Activated CD4-positive, alpha-beta T cell treated with anti-CD3 and anti-CD28 coated beads, Interleukin-2, Interleukin-4, amounts not matched to agents 100 ng/mL and 50 ng/mL, durations not matched to agents 16 hours and 8 hours (primary cell): ENCODE data around the gene C16orf54.
A peak's percentile ranks its signal among the peaks of the same experiment; 100 is the strongest.
"Not testable (repeated sequence)": the region's sequence is repeated elsewhere in the genome, so short reads cannot be mapped to it uniquely, and the experiment has no call there.

Experiments
- DNase-seq: peaks from one replicate; pipeline ENCODE4 v3.0.0-alpha.2; 2020; ENCODE audit warnings: low spot score

Gene C16orf54, protein sequence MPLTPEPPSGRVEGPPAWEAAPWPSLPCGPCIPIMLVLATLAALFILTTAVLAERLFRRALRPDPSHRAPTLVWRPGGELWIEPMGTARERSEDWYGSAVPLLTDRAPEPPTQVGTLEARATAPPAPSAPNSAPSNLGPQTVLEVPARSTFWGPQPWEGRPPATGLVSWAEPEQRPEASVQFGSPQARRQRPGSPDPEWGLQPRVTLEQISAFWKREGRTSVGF

GRCh38 chr16:29745853-29746345 is at the start of gene C16orf54:
TSS of gene C16orf54 (minus strand) at chr16:29745990. CDS start at chr16:29744951, 1,039 bp downstream.
- DNase-seq: peak; percentile 92

- no peak for DNase-seq
Observed at GRCh38 chr16:29794231-29794710, 48.5 kb upstream of the C16orf54 start.

- DNase-seq: not testable (repeated sequence)
Observed at GRCh38 chr16:29793153-29793552, 47.4 kb upstream of the C16orf54 start.

DNA sequence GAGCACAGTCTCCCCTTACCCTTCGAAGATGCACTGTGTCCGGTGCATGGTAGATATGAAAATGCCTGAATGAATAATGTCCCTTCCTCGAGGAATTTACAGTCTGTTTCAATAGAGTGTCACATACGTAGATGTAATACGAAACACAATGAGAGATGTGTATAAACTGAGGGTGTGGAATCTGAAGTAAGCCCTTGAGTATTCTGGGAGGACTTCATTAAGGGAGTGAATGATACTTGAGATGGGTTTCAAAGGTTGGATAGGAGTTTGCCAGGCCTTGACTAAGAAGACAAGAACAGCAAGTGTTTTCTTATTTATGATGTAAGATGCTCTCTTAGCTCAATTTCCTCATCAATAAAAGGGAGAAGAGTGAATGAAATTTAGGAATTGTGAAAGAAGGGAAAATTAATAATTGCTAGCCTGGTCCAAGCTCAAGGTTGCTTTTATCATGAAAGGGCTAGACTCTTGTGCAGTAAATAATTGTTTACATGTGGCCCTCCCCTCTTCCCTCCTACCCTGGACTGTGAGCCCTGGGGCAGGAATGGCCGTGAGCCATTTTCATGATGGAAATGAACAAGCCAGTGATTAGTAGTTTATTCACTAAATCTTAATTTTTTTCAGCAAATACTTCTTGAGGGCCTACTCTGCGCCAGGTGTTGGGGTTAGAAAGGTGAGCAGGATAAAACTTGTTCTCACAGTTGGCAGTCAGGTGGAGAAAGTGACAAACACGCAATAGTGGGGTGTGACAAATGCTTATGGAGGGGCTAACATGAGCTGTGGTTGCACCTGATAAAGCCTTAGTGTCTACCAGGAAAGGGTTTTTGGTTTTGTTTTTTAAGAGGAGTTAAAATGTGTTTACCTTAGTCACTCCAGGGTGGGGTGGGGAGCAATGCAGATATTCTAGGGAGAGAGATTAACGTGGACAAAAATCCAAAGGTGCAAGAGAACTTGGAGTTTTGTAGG is 46.3 kb upstream of the C16orf54 start:
- no peak for DNase-seq

GRCh38 chr16:29790949-29791844 is 45.4 kb upstream of the C16orf54 start:
- DNase-seq: no peak

GRCh38 chr16:29790183-29790948 is 44.6 kb upstream of the C16orf54 start, which contains the start of gene KIF22:
TSS of gene KIF22 (plus strand) at chr16:29790751. CDS start at chr16:29790760, 9 bp downstream.
- DNase-seq: peak; percentile 100

- DNase-seq: no peak
Observed at GRCh38 chr16:29789775-29790182, 44.0 kb upstream of the C16orf54 start.

- not testable (repeated sequence) for DNase-seq
Observed at GRCh38 chr16:29787155-29787554, 41.4 kb upstream of the C16orf54 start.

GRCh38 chr16:29784901-29785500 is 39.2 kb upstream of the C16orf54 start:
- DNase-seq: peak; percentile 76

- no peak for DNase-seq
Observed at GRCh38 chr16:29784157-29784556, 38.4 kb upstream of the C16orf54 start.

DNA sequence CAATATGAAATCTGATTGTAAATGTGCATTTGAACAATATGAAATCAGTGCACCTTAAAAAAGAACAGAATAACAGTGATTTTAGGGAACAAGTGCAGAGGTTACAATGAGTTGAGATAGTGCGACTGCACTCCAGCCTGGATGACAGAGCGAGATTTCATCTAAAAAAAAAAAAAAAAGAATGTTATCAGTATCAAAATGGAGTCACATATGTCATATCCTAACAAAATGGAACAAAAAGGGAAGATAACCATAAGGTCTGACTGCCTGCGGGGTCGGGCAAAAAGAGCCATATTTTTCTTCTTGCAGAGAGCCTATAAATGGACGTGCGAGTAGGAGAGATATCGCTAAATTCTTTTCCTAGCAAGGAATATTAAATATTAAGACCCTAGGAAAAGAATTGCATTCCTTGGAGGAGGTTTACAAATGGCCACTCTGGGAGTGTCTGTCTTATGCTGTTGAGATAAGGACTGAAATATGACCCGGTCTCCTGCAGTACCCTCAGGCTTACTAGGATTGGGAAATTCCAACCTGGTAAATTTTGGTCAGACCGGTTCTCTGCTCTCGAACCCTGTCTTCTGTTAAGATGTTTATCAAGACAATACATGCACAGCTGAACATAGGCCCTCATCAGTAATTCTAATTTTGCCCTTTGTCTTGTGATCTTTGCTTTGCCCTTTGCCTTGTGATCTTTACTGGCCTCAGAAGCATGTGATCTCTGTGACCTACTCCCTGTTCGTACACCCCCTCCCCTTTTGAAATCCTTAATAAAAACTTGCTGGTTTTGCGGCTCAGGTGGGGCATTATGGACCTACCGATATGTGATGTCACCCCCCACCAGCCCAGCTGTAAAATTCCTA is 37.5 kb upstream of the C16orf54 start:
- DNase-seq: not testable (repeated sequence)

GRCh38 chr16:29779474-29779873 is 33.7 kb upstream of the C16orf54 start:
- no peak for DNase-seq

GRCh38 chr16:29777576-29778350 is 32.0 kb upstream of the C16orf54 start, which contains the start of gene ZG16:
TSS of gene ZG16 (plus strand) at chr16:29778256. CDS start at chr16:29779267, 1,011 bp downstream.
- no peak for DNase-seq

- DNase-seq: no peak
Observed at GRCh38 chr16:29775742-29776408, 30.1 kb upstream of the C16orf54 start.

GRCh38 chr16:29774730-29775129 is 28.9 kb upstream of the C16orf54 start:
- no peak for DNase-seq

GRCh38 chr16:29772330-29772729 is 26.5 kb upstream of the C16orf54 start:
- not testable (repeated sequence) for DNase-seq

DNA sequence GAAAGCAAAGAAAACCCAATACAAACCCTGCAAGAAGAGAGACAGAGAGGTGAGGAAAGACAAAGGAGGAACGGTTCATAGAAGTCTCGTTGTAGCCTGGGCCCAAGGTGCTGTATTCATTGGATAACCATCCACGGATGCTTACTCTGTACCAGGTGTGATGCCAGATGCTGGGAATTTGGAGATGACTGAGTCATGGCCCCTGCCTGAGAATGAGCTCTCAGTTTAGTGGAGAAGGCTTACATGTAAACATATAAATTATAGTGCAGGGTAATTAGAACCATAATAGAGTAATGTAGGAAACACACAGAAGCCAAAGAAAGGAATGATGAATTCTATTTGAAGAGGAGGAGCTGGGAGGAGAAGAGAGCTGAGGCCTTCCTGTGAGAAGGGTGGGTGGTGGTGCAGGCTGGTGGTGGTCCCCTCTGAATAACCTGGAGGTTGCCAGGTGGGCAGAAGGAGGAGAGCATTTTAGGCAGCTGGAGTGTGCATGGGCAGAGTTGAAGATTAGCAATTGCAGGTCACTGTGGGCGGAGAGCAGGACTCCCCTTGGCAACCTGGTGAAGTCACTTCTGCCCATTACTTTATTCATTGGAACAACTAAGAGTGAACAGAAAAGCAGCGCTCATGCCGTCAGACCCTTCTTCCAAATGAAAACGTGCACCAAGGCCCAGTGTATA is 24.6 kb upstream of the C16orf54 start:
- no peak for DNase-seq
